ENCODE results near the gene TSSC4.

The TSSC4 gene

GRCh38 chr11:2394818-2395105, 5.8 kb upstream of the TSSC4 start:
- DNase-seq (ENCODE audit: low read depth in 1 of 2, low spot score in 1 of 2): no peak

GRCh38 chr11:2395211-2395730, 5.3 kb upstream of the TSSC4 start:
- DNase-seq (ENCODE audit: low read depth in 1 of 2, low spot score in 1 of 2): no peak
- TF ChIP-seq SPI1 (IDR thresholded peaks at IDR 0.05; ENCODE audit: borderline replicate concordance, low read depth): no peak
- no peak for TF ChIP-seq GABPA (IDR thresholded peaks at IDR 0.05; ENCODE audit: low read depth)
- no peak for TF ChIP-seq POLR2AphosphoS5 (IDR thresholded peaks at IDR 0.05; ENCODE audit: low read depth)
- no peak for TF ChIP-seq REST (IDR thresholded peaks at IDR 0.05; ENCODE audit: insufficient replicate concordance, low read depth)
- no peak for TF ChIP-seq CTCF (IDR thresholded peaks at IDR 0.05; ENCODE audit: insufficient read depth, low read length)
- no peak overlapping the region for H3K27ac ChIP-seq (replicated peaks)
- H3K27me3 ChIP-seq (ENCODE audit: insufficient read depth, poor library complexity, severe bottlenecking): no peaks in the 10 kb centered on the region
- H3K4me3 ChIP-seq (replicated peaks; ENCODE audit: insufficient read depth, low read length): no peak overlapping the region

More at GRCh38 chr11:2394818-2395105, 5.8 kb upstream of the TSSC4 start:
- no peak for TF ChIP-seq GABPA (IDR thresholded peaks at IDR 0.05; ENCODE audit: low read depth)
- TF ChIP-seq POLR2AphosphoS5 (IDR thresholded peaks at IDR 0.05; ENCODE audit: low read depth): no peak
- TF ChIP-seq SPI1 (IDR thresholded peaks at IDR 0.05; ENCODE audit: borderline replicate concordance, low read depth): no peak
- TF ChIP-seq CTCF (IDR thresholded peaks at IDR 0.05; ENCODE audit: insufficient read depth, low read length): no peak
- TF ChIP-seq REST (IDR thresholded peaks at IDR 0.05; ENCODE audit: insufficient replicate concordance, low read depth): no peak
- Histone ChIP-seq H3K27me3 (ENCODE audit: insufficient read depth, poor library complexity, severe bottlenecking) (no peaks in the 10 kb centered on the region), H3K4me3 (replicated peaks; ENCODE audit: insufficient read depth, low read length) (no peak overlapping the region), H3K27ac (replicated peaks) (no peak overlapping the region)

- TF ChIP-seq SPI1 (IDR thresholded peaks at IDR 0.05; ENCODE audit: borderline replicate concordance, low read depth): no peak
- no peak for TF ChIP-seq CTCF (IDR thresholded peaks at IDR 0.05; ENCODE audit: insufficient read depth, low read length)
- TF ChIP-seq REST (IDR thresholded peaks at IDR 0.05; ENCODE audit: insufficient replicate concordance, low read depth): no peak
- no peak for TF ChIP-seq POLR2AphosphoS5 (IDR thresholded peaks at IDR 0.05; ENCODE audit: low read depth)
- TF ChIP-seq GABPA (IDR thresholded peaks at IDR 0.05; ENCODE audit: low read depth): no peak
- Histone ChIP-seq H3K27me3 (ENCODE audit: insufficient read depth, poor library complexity, severe bottlenecking) (no peaks in the 10 kb centered on the region), H3K27ac (replicated peaks) (no peak overlapping the region), H3K4me3 (replicated peaks; ENCODE audit: insufficient read depth, low read length) (no peak overlapping the region)
- no peak for DNase-seq (ENCODE audit: low read depth in 1 of 2, low spot score in 1 of 2)
These were observed 4.7 kb upstream of the TSSC4 start for GRCh38 chr11:2395856-2396255.

All from HL-60 (cell line).